Peyer's patch (tissue), 4 donors: ENCODE measurements around the gene INSRR.

Experiments
- POLR2A ChIP-seq, 2 donors: fragments of 450-650 bp; IDR thresholded peaks; one replicate each; pipeline ENCODE4 v1.5.1; 2017; ENCODE audit warnings: antibody characterized with exemption in 2 of 2, mild to moderate bottlenecking in 2 of 2, moderate library complexity in 2 of 2
- TF ChIP-seq, protein P1 (sequence below), 6 experiments: fragments of 450-650 bp in 4 of 6; fragments of 200-600 bp in 2 of 6; sonication (generic) in 1 of 6; IDR thresholded peaks; one replicate each; pipeline ENCODE4 v1.5.1; 2017 to 2019; ENCODE audit warnings: antibody characterized with exemption in 6 of 6, mild to moderate bottlenecking in 3 of 6, moderate library complexity in 1 of 6

DNA sequence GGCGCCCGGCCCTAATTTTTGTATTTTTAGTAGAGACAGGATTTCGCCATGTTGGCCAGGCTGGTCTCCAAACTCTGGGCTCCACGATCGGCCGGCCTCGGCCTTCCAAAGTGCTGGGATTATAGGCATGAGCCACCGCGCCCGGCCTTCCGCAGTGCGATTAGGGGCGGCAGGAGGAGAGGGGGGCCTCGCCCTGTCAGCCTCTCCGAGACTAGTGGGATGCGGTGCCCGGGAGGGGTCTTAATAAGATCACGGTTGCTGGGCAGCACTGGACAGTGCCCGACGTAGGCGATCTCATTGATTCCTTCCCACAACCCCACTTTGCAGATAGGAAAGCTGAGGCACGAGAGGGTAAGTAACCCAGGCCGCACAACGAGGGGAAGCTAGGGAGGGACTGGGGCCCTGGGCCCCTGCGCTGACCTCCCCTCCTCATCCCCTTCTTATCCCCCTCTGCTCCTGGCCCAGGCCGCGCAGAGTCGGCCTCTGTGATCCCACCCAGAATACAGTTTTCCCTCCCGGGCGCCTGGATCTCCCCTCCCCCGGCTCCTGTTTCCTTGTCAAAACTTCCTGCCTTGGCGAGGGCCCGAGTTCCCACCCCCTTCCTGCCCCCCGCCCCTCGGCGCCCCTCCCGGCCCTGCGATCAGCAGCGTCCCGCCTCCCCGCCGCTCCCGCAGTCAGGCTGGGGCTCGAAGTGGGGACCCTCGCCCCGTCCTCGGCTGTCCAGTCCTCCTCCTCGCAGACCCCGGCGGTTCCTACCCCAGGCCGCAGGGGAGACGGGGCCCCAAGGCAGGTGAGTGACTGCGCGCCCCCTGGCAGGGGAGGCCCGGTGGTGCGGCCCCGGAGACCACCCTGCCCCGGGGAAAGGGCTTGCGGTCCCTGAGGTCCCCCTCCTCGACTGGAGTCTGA lies 34.4 kb upstream of the INSRR start, which contains the start of gene PEAR1:
- TF ChIP-seq, protein P1, sequence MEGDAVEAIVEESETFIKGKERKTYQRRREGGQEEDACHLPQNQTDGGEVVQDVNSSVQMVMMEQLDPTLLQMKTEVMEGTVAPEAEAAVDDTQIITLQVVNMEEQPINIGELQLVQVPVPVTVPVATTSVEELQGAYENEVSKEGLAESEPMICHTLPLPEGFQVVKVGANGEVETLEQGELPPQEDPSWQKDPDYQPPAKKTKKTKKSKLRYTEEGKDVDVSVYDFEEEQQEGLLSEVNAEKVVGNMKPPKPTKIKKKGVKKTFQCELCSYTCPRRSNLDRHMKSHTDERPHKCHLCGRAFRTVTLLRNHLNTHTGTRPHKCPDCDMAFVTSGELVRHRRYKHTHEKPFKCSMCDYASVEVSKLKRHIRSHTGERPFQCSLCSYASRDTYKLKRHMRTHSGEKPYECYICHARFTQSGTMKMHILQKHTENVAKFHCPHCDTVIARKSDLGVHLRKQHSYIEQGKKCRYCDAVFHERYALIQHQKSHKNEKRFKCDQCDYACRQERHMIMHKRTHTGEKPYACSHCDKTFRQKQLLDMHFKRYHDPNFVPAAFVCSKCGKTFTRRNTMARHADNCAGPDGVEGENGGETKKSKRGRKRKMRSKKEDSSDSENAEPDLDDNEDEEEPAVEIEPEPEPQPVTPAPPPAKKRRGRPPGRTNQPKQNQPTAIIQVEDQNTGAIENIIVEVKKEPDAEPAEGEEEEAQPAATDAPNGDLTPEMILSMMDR (IDR thresholded peaks at IDR 0.05) = no peak
- TF ChIP-seq POLR2A (IDR thresholded peaks at IDR 0.05) = no peak
